22Rv1 (cell line): ENCODE data around the gene MRC1.

Source experiments
- H3K27ac ChIP-seq: fragments of 450-650 bp; 2 replicates; pipeline ENCODE4 v1.5.1; 2017
- ZFX ChIP-seq: fragments of 450-650 bp; IDR thresholded peaks from 2 replicates; pipeline ENCODE4 v1.6.1; 2017; ENCODE audit warnings: antibody characterized with exemption, borderline replicate concordance
- TF ChIP-seq, protein P1 (sequence below): fragments of 450-650 bp; IDR thresholded peaks from 2 replicates; pipeline ENCODE4 v1.5.1; 2017; ENCODE audit warnings: mild to moderate bottlenecking

MRC1 gene

GRCh38 chr10:17842641-17843040 is 33.5 kb downstream of the MRC1 start:
- TF ChIP-seq, protein P1, sequence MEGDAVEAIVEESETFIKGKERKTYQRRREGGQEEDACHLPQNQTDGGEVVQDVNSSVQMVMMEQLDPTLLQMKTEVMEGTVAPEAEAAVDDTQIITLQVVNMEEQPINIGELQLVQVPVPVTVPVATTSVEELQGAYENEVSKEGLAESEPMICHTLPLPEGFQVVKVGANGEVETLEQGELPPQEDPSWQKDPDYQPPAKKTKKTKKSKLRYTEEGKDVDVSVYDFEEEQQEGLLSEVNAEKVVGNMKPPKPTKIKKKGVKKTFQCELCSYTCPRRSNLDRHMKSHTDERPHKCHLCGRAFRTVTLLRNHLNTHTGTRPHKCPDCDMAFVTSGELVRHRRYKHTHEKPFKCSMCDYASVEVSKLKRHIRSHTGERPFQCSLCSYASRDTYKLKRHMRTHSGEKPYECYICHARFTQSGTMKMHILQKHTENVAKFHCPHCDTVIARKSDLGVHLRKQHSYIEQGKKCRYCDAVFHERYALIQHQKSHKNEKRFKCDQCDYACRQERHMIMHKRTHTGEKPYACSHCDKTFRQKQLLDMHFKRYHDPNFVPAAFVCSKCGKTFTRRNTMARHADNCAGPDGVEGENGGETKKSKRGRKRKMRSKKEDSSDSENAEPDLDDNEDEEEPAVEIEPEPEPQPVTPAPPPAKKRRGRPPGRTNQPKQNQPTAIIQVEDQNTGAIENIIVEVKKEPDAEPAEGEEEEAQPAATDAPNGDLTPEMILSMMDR: no peak
- no peak for TF ChIP-seq ZFX
- H3K27ac ChIP-seq: no peak overlapping the region

- no peak overlapping the region for H3K27ac ChIP-seq
- TF ChIP-seq ZFX: no peak
- TF ChIP-seq, protein P1: peak; percentile 76
Observed at GRCh38 chr10:17847585-17848296, 38.6 kb downstream of the MRC1 start.

DNA sequence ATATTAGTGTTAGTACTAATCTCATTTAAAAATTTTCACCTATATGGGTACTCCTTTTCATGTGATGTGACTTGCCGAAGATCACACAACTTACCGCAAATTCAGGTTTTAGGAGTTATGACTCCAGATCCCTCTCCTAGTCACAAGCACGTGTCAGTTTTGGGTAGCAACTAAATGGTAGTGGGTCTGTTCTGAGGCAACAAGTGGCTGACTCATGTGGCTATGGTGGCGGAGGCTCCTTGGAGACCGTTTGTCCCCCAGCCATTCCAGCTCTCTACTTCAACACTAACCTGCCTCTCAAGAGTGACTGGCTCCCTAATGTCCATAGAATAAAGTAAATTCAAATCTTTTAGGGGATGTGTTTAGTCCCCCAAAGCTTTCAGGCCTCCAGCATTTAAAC is 39.5 kb downstream of the MRC1 start:
- TF ChIP-seq, protein P1: no peak
- no peak for TF ChIP-seq ZFX
- no peak overlapping the region for H3K27ac ChIP-seq

DNA sequence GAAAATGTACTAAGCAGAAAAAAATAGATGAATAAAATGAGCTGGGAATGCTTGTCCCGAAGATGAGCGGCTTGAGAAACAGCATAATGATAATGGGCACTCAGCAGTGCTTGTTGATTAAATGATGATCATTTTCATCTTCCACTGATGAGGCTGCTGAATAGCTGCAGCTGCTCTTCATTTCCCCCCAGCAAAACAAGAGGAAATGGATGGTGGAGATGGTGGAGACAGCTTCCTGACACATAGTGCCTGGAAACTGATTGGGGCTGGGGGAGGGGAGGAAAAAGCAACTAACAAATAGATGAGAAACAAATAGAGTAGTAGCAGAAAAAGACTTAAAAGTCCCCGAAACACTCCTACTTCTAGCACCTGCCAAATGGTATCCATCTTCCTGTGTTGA is 41.4 kb downstream of the MRC1 start:
- H3K27ac ChIP-seq: no peak overlapping the region
- TF ChIP-seq, protein P1: no peak
- TF ChIP-seq ZFX: no peak

DNA sequence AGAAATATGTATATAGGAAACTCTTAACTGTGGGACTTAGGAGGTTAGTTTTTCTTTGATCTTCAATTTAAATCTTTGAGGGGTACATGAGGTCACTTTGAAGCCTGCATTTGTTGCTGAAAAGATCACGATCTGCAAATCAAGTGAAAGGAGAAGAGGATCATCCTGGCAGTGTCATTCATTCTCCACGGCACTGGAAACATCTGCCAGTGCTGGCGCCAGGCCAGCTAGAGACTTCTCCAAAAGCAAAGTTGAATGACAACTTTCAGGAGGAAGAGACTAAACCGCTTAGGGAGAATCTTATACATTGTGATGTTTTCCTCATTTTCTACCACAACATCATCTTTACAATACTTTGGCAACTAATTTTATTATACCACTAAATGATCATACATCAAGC is 42.5 kb downstream of the MRC1 start:
- no peak overlapping the region for H3K27ac ChIP-seq
- TF ChIP-seq, protein P1: no peak
- TF ChIP-seq ZFX: no peak

GRCh38 chr10:17854044-17854652 is 45.0 kb downstream of the MRC1 start:
- no peak overlapping the region for H3K27ac ChIP-seq

GRCh38 chr10:17857040-17857439 is 47.9 kb downstream of the MRC1 start:
- no peak for TF ChIP-seq ZFX
- TF ChIP-seq, protein P1: no peak

More at GRCh38 chr10:17854044-17854652, 45.0 kb downstream of the MRC1 start:
- TF ChIP-seq, protein P1: no peak
- no peak for TF ChIP-seq ZFX

More at GRCh38 chr10:17857040-17857439, 47.9 kb downstream of the MRC1 start:
- H3K27ac ChIP-seq: no peak overlapping the region
